ENCODE measurements around the gene GALNT17.

DNA sequence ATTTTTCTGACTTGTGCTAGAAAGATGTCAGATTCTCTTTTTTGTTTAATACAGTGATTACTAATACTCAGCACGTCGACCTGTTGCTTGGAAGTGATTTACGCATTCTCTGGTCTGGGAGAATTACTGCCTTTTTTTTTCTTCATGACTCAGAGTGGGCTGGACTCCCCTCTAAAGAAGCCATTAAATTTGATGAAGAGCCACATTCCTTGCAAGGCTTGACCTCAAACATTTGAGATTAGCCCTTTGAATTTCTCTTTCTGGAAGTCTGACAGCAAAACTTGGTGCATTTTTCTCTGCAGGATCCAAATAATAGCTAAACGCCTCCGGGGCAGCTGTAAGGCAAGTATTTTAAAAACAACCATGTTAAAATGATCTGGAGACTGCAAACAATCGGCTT is 171.6 kb downstream of the GALNT17 start:
- no peak for TF ChIP-seq EZH2 (IDR thresholded peaks at IDR 0.05; ENCODE audit: low read length)
- TF ChIP-seq, protein P1, sequence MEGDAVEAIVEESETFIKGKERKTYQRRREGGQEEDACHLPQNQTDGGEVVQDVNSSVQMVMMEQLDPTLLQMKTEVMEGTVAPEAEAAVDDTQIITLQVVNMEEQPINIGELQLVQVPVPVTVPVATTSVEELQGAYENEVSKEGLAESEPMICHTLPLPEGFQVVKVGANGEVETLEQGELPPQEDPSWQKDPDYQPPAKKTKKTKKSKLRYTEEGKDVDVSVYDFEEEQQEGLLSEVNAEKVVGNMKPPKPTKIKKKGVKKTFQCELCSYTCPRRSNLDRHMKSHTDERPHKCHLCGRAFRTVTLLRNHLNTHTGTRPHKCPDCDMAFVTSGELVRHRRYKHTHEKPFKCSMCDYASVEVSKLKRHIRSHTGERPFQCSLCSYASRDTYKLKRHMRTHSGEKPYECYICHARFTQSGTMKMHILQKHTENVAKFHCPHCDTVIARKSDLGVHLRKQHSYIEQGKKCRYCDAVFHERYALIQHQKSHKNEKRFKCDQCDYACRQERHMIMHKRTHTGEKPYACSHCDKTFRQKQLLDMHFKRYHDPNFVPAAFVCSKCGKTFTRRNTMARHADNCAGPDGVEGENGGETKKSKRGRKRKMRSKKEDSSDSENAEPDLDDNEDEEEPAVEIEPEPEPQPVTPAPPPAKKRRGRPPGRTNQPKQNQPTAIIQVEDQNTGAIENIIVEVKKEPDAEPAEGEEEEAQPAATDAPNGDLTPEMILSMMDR (optimal IDR thresholded peaks at IDR 0.05 in 1 of 3, IDR thresholded peaks at IDR 0.05 in 1 of 3, conservative IDR thresholded peaks at IDR 0.05 in 1 of 3; ENCODE audit: extremely low read depth in 1 of 3, insufficient read depth in 2 of 3, low read length in 3 of 3) = no peak
